ENCODE measurements around the gene MRPL10. TPM values are rescaled to one million over a fixed set of nuclear protein-coding genes. Genes with fewer than 3 reads are reported as not detected.

Gene MRPL10
- polyA plus RNA-seq, result 48.4 TPM
- long read RNA-seq, donor 1, transcript MRPL10-202 (5 exons, 1,725 nt), result major isoform, 6 of 6 reads
- long read RNA-seq, donor 1, partial matches to known transcripts, result 0 of 6 reads
- long read RNA-seq, donor 1, other reads (novel, unspliced or antisense), result 0 of 6 reads
- long read RNA-seq, donor 2, transcript MRPL10-202 (5 exons, 1,725 nt), result major isoform, 33 of 46 reads
- long read RNA-seq, donor 2, partial matches to known transcripts, result 11 of 46 reads
- long read RNA-seq, donor 2, other reads (novel, unspliced or antisense), result 0 of 46 reads
- long read RNA-seq, donor 3, result 0 reads
- long read RNA-seq, donor 4, partial matches to known transcripts, result 0 of 2 reads
- long read RNA-seq, donor 4, other reads (novel, unspliced or antisense), result 0 of 2 reads
- long read RNA-seq, donor 5, transcript MRPL10-202 (5 exons, 1,725 nt), result major isoform, 12 of 18 reads
- long read RNA-seq, donor 5, partial matches to known transcripts, result 6 of 18 reads
- long read RNA-seq, donor 5, other reads (novel, unspliced or antisense), result 0 of 18 reads
- long read RNA-seq, donor 6, transcript MRPL10-202 (5 exons, 1,725 nt), result major isoform, 19 of 32 reads
- long read RNA-seq, donor 6, partial matches to known transcripts, result 11 of 32 reads
- long read RNA-seq, donor 6, other reads (novel, unspliced or antisense), result 0 of 32 reads
- long read RNA-seq, donor 7, transcript MRPL10-202 (5 exons, 1,725 nt), result major isoform, 6 of 7 reads
- long read RNA-seq, donor 7, partial matches to known transcripts, result 0 of 7 reads
- long read RNA-seq, donor 7, other reads (novel, unspliced or antisense), result 0 of 7 reads
- long read RNA-seq, donor 8, transcript MRPL10-202 (5 exons, 1,725 nt), result major isoform, 28 of 35 reads
- long read RNA-seq, donor 8, partial matches to known transcripts, result 5 of 35 reads
- long read RNA-seq, donor 8, other reads (novel, unspliced or antisense), result 0 of 35 reads
- long read RNA-seq, donor 9, transcript MRPL10-202 (5 exons, 1,725 nt), result major isoform, 25 of 27 reads
- long read RNA-seq, donor 9, partial matches to known transcripts, result 0 of 27 reads
- long read RNA-seq, donor 9, other reads (novel, unspliced or antisense), result 0 of 27 reads
- long read RNA-seq, donor 10, transcript MRPL10-202 (5 exons, 1,725 nt), result major isoform, 26 of 41 reads
- long read RNA-seq, donor 10, partial matches to known transcripts, result 14 of 41 reads
- long read RNA-seq, donor 10, other reads (novel, unspliced or antisense), result 0 of 41 reads
- long read RNA-seq, donor 11, transcript MRPL10-202 (5 exons, 1,725 nt), result major isoform, 24 of 25 reads
- long read RNA-seq, donor 11, partial matches to known transcripts, result 0 of 25 reads
- long read RNA-seq, donor 11, other reads (novel, unspliced or antisense), result 0 of 25 reads

DNA sequence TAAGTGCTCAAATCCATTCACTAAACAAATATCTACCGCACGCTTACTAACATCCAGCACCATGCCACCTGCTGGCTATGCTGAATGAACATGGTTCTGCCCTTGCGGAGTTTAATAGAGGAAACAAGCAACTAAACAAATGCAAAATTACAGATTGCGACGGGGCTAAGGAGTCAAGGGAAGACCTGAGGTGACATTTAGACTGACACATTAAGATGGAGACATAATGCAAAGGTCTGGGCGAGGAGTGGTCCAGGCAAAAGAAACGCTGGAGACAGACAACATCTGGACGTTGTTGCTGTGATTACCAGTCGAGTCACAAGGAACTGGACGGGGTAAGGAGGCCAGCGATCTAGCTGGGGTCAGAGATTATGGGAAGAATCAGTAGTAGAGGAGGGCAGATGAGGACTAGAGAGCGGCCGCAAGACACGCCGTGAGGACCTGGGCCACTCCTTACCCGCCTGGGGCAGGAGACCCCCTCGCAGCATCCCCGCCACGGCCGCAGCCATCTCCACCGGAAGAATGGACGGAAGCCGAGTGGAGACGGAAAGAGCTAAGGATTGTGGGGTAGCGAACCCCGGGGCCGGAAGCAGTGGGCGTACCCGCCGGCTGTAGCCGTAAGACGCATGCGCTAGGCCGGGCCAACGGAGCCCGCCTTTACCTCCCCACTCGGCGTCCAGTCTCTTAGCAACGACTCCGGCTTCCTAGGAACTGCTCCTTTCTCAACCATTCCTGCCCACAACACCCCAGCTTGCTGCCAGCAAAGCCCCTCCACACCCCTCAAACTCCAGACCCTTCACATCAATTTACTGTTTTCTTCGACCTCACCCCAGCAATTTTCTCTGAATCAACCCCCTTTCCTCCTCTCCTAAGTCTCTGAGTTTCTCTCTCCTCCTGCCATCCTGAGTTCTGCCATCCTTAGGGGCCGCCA lies at the start of gene MRPL10, which contains the start of gene LRRC46:
Gene MRPL10, minus strand, starts transcription at position 539 of the 931 bp plus-strand sequence. Its CDS starts 30 bp downstream, at position 509.
Gene LRRC46, plus strand, starts transcription at position 668 of the 931 bp plus-strand sequence. CDS start 320 bp downstream, outside the sequence.
- peak within 1 kb of the TSS; percentile 79 for H3K4me3 ChIP-seq (ENCODE audit: low read length)
- H3K27me3 ChIP-seq (ENCODE audit: control insufficient read depth, insufficient read depth, low read length), result no peaks in the 10 kb centered on the region
- H3K27ac ChIP-seq (ENCODE audit: low read length), result peak within 1 kb of the TSS; percentile 67
- peaks cover 34% of the 10 kb centered on the region for H3K36me3 ChIP-seq (ENCODE audit: control insufficient read depth, insufficient read depth, low read length)
- 0% methylated on average over 6 of the region's 42 CpGs for WGBS (ENCODE audit: insufficient coverage, low lambda C conversion rate)
- no peaks in the 10 kb centered on the region for H3K9me3 ChIP-seq (ENCODE audit: control insufficient read depth, low read depth, low read length)
- peak; percentile 94 to 95 for DNase-seq
- peaks cover 18% of the 10 kb centered on the region for H3K4me1 ChIP-seq (ENCODE audit: control insufficient read depth, insufficient read depth, low read length)

- Histone ChIP-seq H3K36me3 (ENCODE audit: control insufficient read depth, insufficient read depth, low read length) (no peaks in the 10 kb centered on the region), H3K27ac (ENCODE audit: low read length) (no peak overlapping the region), H3K4me1 (ENCODE audit: control insufficient read depth, insufficient read depth, low read length) (peaks cover 66% of the 10 kb centered on the region), H3K27me3 (ENCODE audit: control insufficient read depth, insufficient read depth, low read length) (peaks cover 2% of the 10 kb centered on the region), H3K9me3 (ENCODE audit: control insufficient read depth, low read depth, low read length) (no peaks in the 10 kb centered on the region), H3K4me3 (ENCODE audit: low read length) (no peak overlapping the region)
- no peak for DNase-seq
- 100% methylated on average over 2 of the region's 8 CpGs for WGBS (ENCODE audit: insufficient coverage, low lambda C conversion rate)
Observed at GRCh38 chr17:47879776-47880454, 48.6 kb upstream of the MRPL10 start.

DNA sequence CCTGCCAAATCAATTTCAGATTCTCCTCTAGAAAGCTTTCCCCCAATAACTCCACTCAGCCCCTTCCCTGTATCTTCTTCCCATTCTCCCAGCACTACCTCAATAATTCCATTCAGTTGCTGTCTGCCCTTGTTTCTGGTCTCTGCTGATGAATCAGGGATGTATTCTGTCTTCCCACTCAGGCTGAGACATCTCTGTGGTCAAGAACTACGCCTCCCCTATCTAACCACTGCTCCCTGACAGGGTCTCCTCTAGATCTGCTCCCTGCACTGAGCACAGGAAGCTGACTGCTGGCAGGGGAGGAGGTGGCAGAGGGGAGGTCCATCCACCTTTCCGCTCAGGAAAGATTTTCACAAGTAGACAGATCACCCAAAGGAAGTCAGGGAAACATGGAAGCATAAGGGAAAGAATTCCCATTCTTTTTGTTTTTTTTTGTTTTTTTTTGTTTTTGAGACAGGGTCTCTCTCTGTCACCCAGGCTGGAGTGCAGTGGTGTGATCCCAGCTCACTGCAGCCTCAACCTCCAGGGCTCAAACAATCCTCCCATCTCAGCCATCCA lies 47.8 kb upstream of the MRPL10 start:
- H3K9me3 ChIP-seq (ENCODE audit: control insufficient read depth, low read depth, low read length), result no peaks in the 10 kb centered on the region
- no peak overlapping the region for H3K4me3 ChIP-seq (ENCODE audit: low read length)
- H3K36me3 ChIP-seq (ENCODE audit: control insufficient read depth, insufficient read depth, low read length), result no peaks in the 10 kb centered on the region
- peaks cover 2% of the 10 kb centered on the region for H3K27me3 ChIP-seq (ENCODE audit: control insufficient read depth, insufficient read depth, low read length)
- no CpG with 5 or more reads among the region's 2 CpGs for WGBS (ENCODE audit: insufficient coverage, low lambda C conversion rate)
- DNase-seq, result no peak
- peaks cover 58% of the 10 kb centered on the region for H3K4me1 ChIP-seq (ENCODE audit: control insufficient read depth, insufficient read depth, low read length)
- H3K27ac ChIP-seq (ENCODE audit: low read length), result no peak overlapping the region

GRCh38 chr17:47878203-47879027 lies 47.1 kb upstream of the MRPL10 start:
- peaks cover 2% of the 10 kb centered on the region for H3K27me3 ChIP-seq (ENCODE audit: control insufficient read depth, insufficient read depth, low read length)
- no peak overlapping the region for H3K4me3 ChIP-seq (ENCODE audit: low read length)
- H3K36me3 ChIP-seq (ENCODE audit: control insufficient read depth, insufficient read depth, low read length), result no peaks in the 10 kb centered on the region
- no CpG with 5 or more reads among the region's 10 CpGs for WGBS (ENCODE audit: insufficient coverage, low lambda C conversion rate)
- peaks cover 51% of the 10 kb centered on the region for H3K4me1 ChIP-seq (ENCODE audit: control insufficient read depth, insufficient read depth, low read length)
- H3K9me3 ChIP-seq (ENCODE audit: control insufficient read depth, low read depth, low read length), result no peaks in the 10 kb centered on the region
- DNase-seq, result no peak
- H3K27ac ChIP-seq (ENCODE audit: low read length), result no peak overlapping the region

GRCh38 chr17:47877368-47878034 lies 46.2 kb upstream of the MRPL10 start:
- Histone ChIP-seq H3K27ac (ENCODE audit: low read length) (peak overlapping the region; percentile 15), H3K4me3 (ENCODE audit: low read length) (no peak overlapping the region), H3K9me3 (ENCODE audit: control insufficient read depth, low read depth, low read length) (no peaks in the 10 kb centered on the region), H3K4me1 (ENCODE audit: control insufficient read depth, insufficient read depth, low read length) (peaks cover 46% of the 10 kb centered on the region), H3K27me3 (ENCODE audit: control insufficient read depth, insufficient read depth, low read length) (peaks cover 9% of the 10 kb centered on the region), H3K36me3 (ENCODE audit: control insufficient read depth, insufficient read depth, low read length) (no peaks in the 10 kb centered on the region)
- DNase-seq, result peak; percentile 36 to 59
- WGBS (ENCODE audit: insufficient coverage, low lambda C conversion rate), result no CpG with 5 or more reads among the region's 9 CpGs

DNA sequence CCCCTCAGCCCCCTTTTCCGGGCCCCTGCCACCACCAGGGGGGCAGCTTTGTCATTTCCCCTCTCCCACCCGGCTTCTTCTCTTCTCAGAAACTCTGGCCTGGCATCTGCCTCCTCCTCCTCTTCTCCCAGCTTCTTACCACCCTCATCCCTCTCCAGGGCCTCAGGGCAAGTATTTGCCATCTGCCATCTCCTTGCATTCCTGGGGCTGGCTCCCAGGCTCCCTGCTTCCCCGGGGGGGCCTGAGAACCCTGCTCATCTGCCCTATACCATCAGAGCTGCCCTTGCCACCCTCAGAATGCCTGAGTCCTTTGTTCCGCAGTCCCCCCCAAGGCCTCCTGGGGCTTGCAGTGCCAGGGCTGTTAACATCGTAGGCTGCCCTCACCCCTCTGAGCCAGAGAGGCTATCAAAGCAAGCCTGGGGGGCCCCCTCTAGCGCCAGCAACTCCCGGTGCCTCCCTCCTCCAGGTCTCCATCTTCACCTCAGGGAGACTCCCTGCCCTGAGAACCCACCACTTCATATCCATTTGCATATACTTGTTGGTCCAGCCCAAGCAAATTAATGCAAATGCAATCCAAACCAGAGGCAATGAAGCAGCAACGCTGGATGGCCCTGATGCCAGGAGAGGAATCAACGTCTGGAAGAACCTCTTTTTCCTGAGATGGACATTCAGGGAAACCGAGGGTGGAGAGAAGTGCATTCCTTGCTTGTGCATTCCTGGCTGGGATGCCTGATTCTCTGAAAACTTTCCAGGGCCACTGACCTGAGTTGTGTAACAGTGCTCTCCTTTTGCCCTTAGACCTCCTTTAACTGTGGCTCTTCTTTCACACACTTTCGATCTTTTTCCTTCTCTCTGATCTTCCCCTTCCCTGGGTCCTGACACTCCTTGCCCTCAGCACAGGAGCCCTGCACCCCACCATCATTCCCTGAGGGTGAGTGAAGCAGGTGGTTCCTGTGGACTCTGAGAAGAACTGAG lies 44.0 kb upstream of the MRPL10 start:
- Histone ChIP-seq H3K27me3 (ENCODE audit: control insufficient read depth, insufficient read depth, low read length) (peaks cover 25% of the 10 kb centered on the region), H3K4me1 (ENCODE audit: control insufficient read depth, insufficient read depth, low read length) (peaks cover 32% of the 10 kb centered on the region), H3K4me3 (ENCODE audit: low read length) (no peak overlapping the region), H3K9me3 (ENCODE audit: control insufficient read depth, low read depth, low read length) (no peaks in the 10 kb centered on the region), H3K36me3 (ENCODE audit: control insufficient read depth, insufficient read depth, low read length) (no peaks in the 10 kb centered on the region), H3K27ac (ENCODE audit: low read length) (no peak overlapping the region)
- DNase-seq, result no peak
- 82% methylated on average over 3 of the region's 11 CpGs for WGBS (ENCODE audit: insufficient coverage, low lambda C conversion rate)

DNA sequence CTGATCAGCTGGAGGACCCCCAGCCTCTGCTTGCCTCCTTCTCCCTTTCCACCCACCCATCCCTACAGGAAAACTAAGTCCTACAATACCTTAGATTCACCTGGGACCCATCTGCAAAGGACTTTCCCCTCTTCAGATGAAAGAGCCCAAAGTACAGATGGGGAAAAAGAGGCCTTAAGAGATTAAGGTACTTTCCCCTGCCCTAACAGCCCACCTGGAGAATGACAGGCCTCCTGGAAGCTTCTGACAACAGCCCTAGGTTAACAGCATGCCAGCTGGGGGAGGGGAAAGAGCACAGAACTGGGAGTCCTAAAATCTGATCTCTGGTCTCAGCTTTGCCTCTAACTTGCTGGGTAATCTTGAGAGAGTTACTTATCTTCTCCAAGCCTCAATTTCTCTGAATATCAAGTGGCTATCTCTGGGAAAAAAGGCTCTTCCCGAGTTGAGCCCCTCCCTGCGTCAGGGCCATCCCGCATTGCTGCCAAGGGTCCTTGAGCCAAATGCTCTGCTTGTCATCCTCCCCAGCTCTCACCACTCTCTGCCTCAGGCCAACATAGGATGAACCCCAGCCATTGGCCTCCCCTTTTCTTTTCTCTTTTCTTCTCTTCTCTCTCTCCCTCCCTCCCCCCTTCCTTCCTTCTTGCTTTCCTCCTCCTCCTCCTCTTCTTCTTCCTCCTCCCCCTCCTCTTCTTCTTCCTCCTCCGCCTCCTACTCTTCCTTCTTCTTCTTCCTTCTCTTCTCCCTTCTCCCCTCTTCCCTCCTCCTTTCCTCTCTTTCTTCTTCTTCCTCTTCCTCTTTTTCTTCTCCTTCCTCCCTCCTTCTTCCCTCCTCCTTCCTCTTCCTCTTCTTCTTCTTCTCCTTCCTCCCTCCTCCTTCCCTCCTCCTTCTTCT lies 42.1 kb upstream of the MRPL10 start:
- Histone ChIP-seq H3K27me3 (ENCODE audit: control insufficient read depth, insufficient read depth, low read length) (peaks cover 40% of the 10 kb centered on the region), H3K36me3 (ENCODE audit: control insufficient read depth, insufficient read depth, low read length) (no peaks in the 10 kb centered on the region), H3K9me3 (ENCODE audit: control insufficient read depth, low read depth, low read length) (no peaks in the 10 kb centered on the region), H3K4me3 (ENCODE audit: low read length) (no peak overlapping the region), H3K4me1 (ENCODE audit: control insufficient read depth, insufficient read depth, low read length) (peaks cover 21% of the 10 kb centered on the region), H3K27ac (ENCODE audit: low read length) (no peak overlapping the region)
- WGBS (ENCODE audit: insufficient coverage, low lambda C conversion rate), result 82% methylated on average over 2 of the region's 4 CpGs
- DNase-seq, result no peak

Measured in large intestine (tissue), 12 donors.